IMR-90 (cell line): Measurements from ENCODE around the gene GGT6. TPM values are rescaled to one million over a fixed set of nuclear protein-coding genes. Genes with fewer than 3 reads are reported as not detected.

Source experiments
- ATAC-seq: fragments of 200-7000 bp; cut with Tn5 transposase; 2 replicates; pipeline ENCODE4 v1.9.1; 2020; ENCODE audit warnings: low read depth, mild to moderate bottlenecking, moderate library complexity
- BruUV-seq: library from RNA; stranded (reverse); fragments of 400-500 nt; replicated peaks from 2 replicates; lab custom pipeline; 2021; lab: Mats Ljungman, UMichigan
- CTCF ChIA-PET: fragments of 300-600 bp; formaldehyde crosslinking; extraction: SDS; loops from one replicate; lab custom pipeline; 2021; ENCODE audit warnings: antibody characterized with exemption; lab: Yijun Ruan, JAX
- POLR2A ChIA-PET: fragments of 300-600 bp; sonication (Branson Sonifier 250); formaldehyde crosslinking; loops from one replicate; lab custom pipeline; 2022; ENCODE audit warnings: antibody characterized with exemption; ENCODE audit not compliant: unreplicated experiment; lab: Charles Lee
- DNase-seq: peaks from one replicate; pipeline ENCODE4 v3.0.0; 2013
- H2AFZ ChIP-seq: replicated peaks from 2 replicates; pipeline ENCODE3; 2013; ENCODE audit warnings: low read length, mild to moderate bottlenecking; ENCODE audit not compliant: poor library complexity
- H2AK5ac ChIP-seq: 2 replicates; pipeline ENCODE4 v1.6.1; 2013; ENCODE audit warnings: low read depth, low read length, inconsistent platforms
- H2AK9ac ChIP-seq: replicated peaks from 2 replicates; pipeline ENCODE3; 2013; ENCODE audit warnings: mild to moderate bottlenecking, low read depth, low read length, moderate library complexity; ENCODE audit not compliant: poor library complexity
- H2BK120ac ChIP-seq: 2 replicates; pipeline ENCODE4 v1.6.1; 2013; ENCODE audit warnings: low read depth, low read length, inconsistent platforms
- H2BK15ac ChIP-seq: 3 replicates; pipeline ENCODE4 v1.6.1; 2013; ENCODE audit warnings: low read depth, low read length, inconsistent platforms
- H2BK20ac ChIP-seq: 2 replicates; pipeline ENCODE4 v1.6.1; 2013; ENCODE audit warnings: low read depth, mild to moderate bottlenecking, inconsistent platforms, low read length, moderate library complexity
- H2BK5ac ChIP-seq: 2 replicates; pipeline ENCODE4 v1.6.1; 2013; ENCODE audit warnings: mild to moderate bottlenecking, low read depth, low read length, inconsistent platforms; ENCODE audit not compliant: poor library complexity, severe bottlenecking
- H3K14ac ChIP-seq: replicated peaks from 2 replicates; pipeline ENCODE4 v1.6.1; 2013; ENCODE audit warnings: low read depth, low read length, inconsistent platforms
- H3K18ac ChIP-seq: 2 replicates; pipeline ENCODE4 v1.6.1; 2013; ENCODE audit warnings: low read depth, low read length, control low read depth
- H3K23ac ChIP-seq: 2 replicates; pipeline ENCODE4 v1.6.1; 2013; ENCODE audit warnings: low read depth, low read length, inconsistent platforms
- H3K27ac ChIP-seq: 2 replicates; pipeline ENCODE4 v1.5.1; 2013; ENCODE audit warnings: mild to moderate bottlenecking, control low read depth, low read length; ENCODE audit not compliant: insufficient read depth
- H3K27me3 ChIP-seq: 2 replicates; pipeline ENCODE4 v1.6.1; 2013; ENCODE audit warnings: low read length; ENCODE audit not compliant: control insufficient read depth, insufficient read depth
- H3K36me3 ChIP-seq: 2 replicates; pipeline ENCODE4 v1.6.1; 2013; ENCODE audit warnings: low read length, mixed read lengths; ENCODE audit not compliant: control insufficient read depth, insufficient read depth
- H3K4ac ChIP-seq: 2 replicates; pipeline ENCODE4 v1.6.1; 2013; ENCODE audit warnings: low read depth, low read length, inconsistent platforms
- H3K4me1 ChIP-seq: 2 replicates; pipeline ENCODE4 v1.6.1; 2013; ENCODE audit warnings: low read length, mixed read lengths; ENCODE audit not compliant: control insufficient read depth, insufficient read depth
- H3K4me2 ChIP-seq: 2 replicates; pipeline ENCODE4 v1.6.1; 2013; ENCODE audit warnings: low read depth, mild to moderate bottlenecking, control low read depth, low read length, moderate library complexity
- H3K4me3 ChIP-seq: 2 replicates; pipeline ENCODE4 v1.5.1; 2013; ENCODE audit warnings: low read depth, mild to moderate bottlenecking, control low read depth, low read length, moderate library complexity; ENCODE audit not compliant: insufficient read depth
- H3K56ac ChIP-seq: 2 replicates; pipeline ENCODE4 v1.6.1; 2013; ENCODE audit warnings: low read length, inconsistent platforms; ENCODE audit not compliant: insufficient read depth; ENCODE audit errors: extremely low read depth
- H3K79me1 ChIP-seq, 2 experiments: 2 replicates each; pipeline ENCODE4 v1.6.1; 2013; ENCODE audit warnings: low read length in 2 of 2, inconsistent platforms in 1 of 2, low read depth in 1 of 2
- H3K9ac ChIP-seq: 2 replicates; pipeline ENCODE4 v1.6.1; 2013; ENCODE audit warnings: low read depth, low read length, control low read depth
- H3K9me1 ChIP-seq: 2 replicates; pipeline ENCODE4 v1.6.1; 2013; ENCODE audit warnings: low read length, inconsistent platforms; ENCODE audit not compliant: insufficient read depth
- H3K9me3 ChIP-seq: 2 replicates; pipeline ENCODE4 v1.6.1; 2013; ENCODE audit warnings: low read length; ENCODE audit not compliant: control insufficient read depth, insufficient read depth
- H4K20me1 ChIP-seq: 2 replicates; pipeline ENCODE4 v1.6.1; 2013; ENCODE audit warnings: low read length, inconsistent platforms; ENCODE audit not compliant: insufficient read depth
- H4K5ac ChIP-seq: 2 replicates; pipeline ENCODE4 v1.6.1; 2013; ENCODE audit warnings: mild to moderate bottlenecking, low read depth, low read length, control low read depth
- H4K8ac ChIP-seq, 2 experiments: 2 replicates each; pipeline ENCODE4 v1.6.1; 2013; ENCODE audit warnings: low read depth in 2 of 2, low read length in 2 of 2, control low read depth in 1 of 2, inconsistent platforms in 1 of 2
- H4K91ac ChIP-seq: 2 replicates; pipeline ENCODE4 v1.6.1; 2013; ENCODE audit warnings: low read depth, low read length, inconsistent platforms; ENCODE audit not compliant: insufficient read depth
- CHD1 ChIP-seq: IDR thresholded peaks from 2 replicates; pipeline ENCODE4 v1.6.1; 2012; ENCODE audit warnings: low read depth, low read length, improper control_type of control experiment
- NFE2L2 ChIP-seq: fragments of 150-350 bp; IDR thresholded peaks from 2 replicates; pipeline ENCODE4 v1.6.1; 2016; ENCODE audit warnings: low read depth, mild to moderate bottlenecking, low read length
- POLR2A ChIP-seq: IDR thresholded peaks from 2 replicates; pipeline ENCODE4 v1.6.1; 2012; ENCODE audit warnings: mild to moderate bottlenecking, low read depth, low read length
- RAD21 ChIP-seq: IDR thresholded peaks from 2 replicates; pipeline ENCODE4 v1.6.1; 2012; ENCODE audit warnings: low read length, improper control_type of control experiment
- RFX5 ChIP-seq: IDR thresholded peaks from 2 replicates; pipeline ENCODE4 v1.8.0; 2012; ENCODE audit warnings: low read depth, mild to moderate bottlenecking, low read length, moderate library complexity
- SMC3 ChIP-seq: fragments of 150-350 bp; IDR thresholded peaks from 2 replicates; pipeline ENCODE4 v1.6.1; 2016; ENCODE audit warnings: low read depth, mild to moderate bottlenecking, antibody characterized with exemption, low read length, moderate library complexity
- USF2 ChIP-seq: fragments of 150-350 bp; IDR thresholded peaks from 2 replicates; pipeline ENCODE4 v1.6.1; 2017; ENCODE audit warnings: mild to moderate bottlenecking, antibody characterized with exemption, low read length, low read depth
- WGBS, 2 experiments: methylation state at CpG; one replicate each; pipeline versions ENCODE4 v1.1.5 to v1.1.7; 2013; ENCODE audit warnings: missing lambda C conversion rate in 2 of 2; ENCODE audit not compliant: insufficient read length in 1 of 2; ENCODE audit errors: extremely low coverage in 2 of 2; 5-methylcytosine and 5-hydroxymethylcytosine counted together
- dilution Hi-C: fragments of 300-500 bp; cut with HindIII; formaldehyde crosslinking; loops from one replicate; pipeline ENCODE4 v1.14.3; 2018; ENCODE audit warnings: low sequenced_read_pairs; ENCODE audit not compliant: unreplicated experiment
- in situ Hi-C: fragments of 300-500 bp; cut with MboI; formaldehyde crosslinking; loops from 3 replicates; pipeline ENCODE4 v1.14.3; 2019; ENCODE audit warnings: low sequenced_read_pairs, inconsistent platforms, mixed read lengths
- intact Hi-C: fragments of 100-400 bp; cut with micrococcal nuclease; formaldehyde crosslinking; loops from 2 replicates; pipeline ENCODE4 v1.10.0; 2022
- polyA plus RNA-seq, 3 experiments: library from polyadenylated mRNA; depleted of rRNA; stranded (reverse); fragments of >200 nt; gene quantifications; 2 replicates each; pipeline ENCODE4 v1.2.3, GENCODE V29; 2012; ENCODE audit warnings: low replicate concordance in 1 of 3
- total RNA-seq: library from RNA; depleted of rRNA; stranded (reverse); fragments of >200 nt; gene quantifications from 2 replicates; pipeline ENCODE4 v1.2.3, GENCODE V29; 2012

The GGT6 gene
- total and polyA plus RNA-seq, 2 of the 4 experiments (the other 2 are of a cell fraction): not detected

GRCh38 chr17:4559139-4559791, 1.1 kb downstream of the GGT6 start:
- Histone ChIP-seq H3K4me2 (no peak overlapping the region), H3K36me3 (no peaks in the 10 kb centered on the region), H2AFZ (no peak overlapping the region), H3K9me3 (no peaks in the 10 kb centered on the region), H3K27ac (no peak overlapping the region), H4K20me1 (no peaks in the 10 kb centered on the region), H3K27me3 (peaks cover 5% of the 10 kb centered on the region; the same call in 1 of the 2 replicates), H2BK15ac (no peak overlapping the region), H2BK120ac (no peak overlapping the region), H2AK5ac (no peak overlapping the region), H3K56ac (no peak overlapping the region), H4K8ac (no peak overlapping the region), H3K79me1 (peaks cover 3 to 9% of the 10 kb centered on the region in 2 experiments), H3K4me3 (no peak overlapping the region), H3K23ac (no peak overlapping the region), H4K5ac (no peak overlapping the region), H3K4me1 (peaks cover 5% of the 10 kb centered on the region), H3K9me1 (no peaks in the 10 kb centered on the region), H3K4ac (no peak overlapping the region), H3K18ac (no peak overlapping the region), H2AK9ac (no peak overlapping the region), H4K91ac (no peak overlapping the region), H2BK5ac (no peak overlapping the region), H3K9ac (no peak overlapping the region), H2BK20ac (no peak overlapping the region), H3K14ac (no peak overlapping the region)
- no peak for ATAC-seq
- ChIA-PET POLR2A (no interaction called here), CTCF (interaction anchor here (0.5 kb wide), 1 partner anchor 10 kb away, joined by 3 read pairs; no protein-coding TSS in a partner anchor)
- BruUV-seq: no TSS peak
- WGBS, 2 experiments: 67% methylated on average over 9 of the region's 17 CpGs; no CpG with 5 or more reads in 1 of the 2 experiments
- dilution Hi-C loops (no loop called here), intact Hi-C loops (loop anchor here (5.0 kb wide), 1 partner anchor 137 kb away; no protein-coding TSS in a partner anchor), in situ Hi-C loops (loop anchor here (10.0 kb wide), 1 partner anchor 64 kb away; the partner anchor contains the start of gene SPNS2)
- no peak for DNase-seq
- TF ChIP-seq POLR2A (no peak), RAD21 (no peak), CHD1 (no peak), SMC3 (no peak), NFE2L2 (no peak), USF2 (no peak), RFX5 (no peak)
